ENCODE measurements around the gene CD55. TPM values are rescaled to one million over a fixed set of nuclear protein-coding genes. Genes with fewer than 3 reads are reported as not detected.

Gene CD55
- total RNA-seq, 1 experiment from 2014 or later = 38.0 TPM

- in situ Hi-C loops (cut with HindIII; ENCODE audit: low pct_unique_long_range_greater_than_20kb, low sequenced_read_pairs) = no loop called here
- no peak for DNase-seq (ENCODE audit: low read depth)
Observed at GRCh38 chr1:207344221-207344620, 22.7 kb downstream of the CD55 start.

DNA sequence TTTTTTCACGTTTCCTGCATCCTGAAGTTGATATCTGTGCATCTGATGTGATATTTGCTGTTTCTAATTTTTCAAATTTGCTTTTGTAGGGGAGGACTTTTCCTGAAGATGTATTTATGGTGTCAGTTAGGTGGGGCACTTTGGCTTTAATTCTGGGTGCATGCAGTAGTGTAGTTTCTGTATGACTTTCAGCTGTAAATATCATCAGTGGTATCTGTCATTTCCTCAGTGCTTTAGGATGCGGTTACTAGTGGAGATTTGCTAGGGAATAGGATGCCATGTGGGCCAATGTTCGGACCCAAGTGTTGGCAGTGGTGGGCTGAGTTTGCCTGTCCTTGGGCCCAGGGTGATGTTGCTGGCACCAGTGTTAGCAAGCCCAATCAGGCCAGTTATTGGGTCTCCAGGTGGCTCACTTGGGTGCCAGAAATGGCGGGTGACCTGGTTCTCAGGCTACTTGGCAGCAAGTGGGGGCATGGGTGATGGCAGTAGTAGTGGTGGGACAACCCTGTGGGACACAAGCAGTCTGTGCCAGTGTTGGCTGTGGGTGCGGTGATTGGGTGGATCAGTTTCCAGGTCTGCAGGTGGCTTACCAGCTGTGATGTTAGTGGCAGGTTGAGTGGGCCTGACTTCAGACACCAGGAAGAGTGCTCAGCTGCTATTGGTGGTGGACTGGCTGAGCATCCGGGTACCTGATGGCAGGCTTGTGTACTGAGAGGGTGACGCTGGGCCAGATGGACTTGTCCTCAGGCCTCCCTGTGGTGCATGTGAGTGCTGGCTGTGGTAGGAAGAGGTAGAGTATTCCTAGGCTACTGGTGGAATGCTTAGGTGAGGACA, 24.4 kb downstream of the CD55 start:
- no peak for DNase-seq (ENCODE audit: low read depth)
- in situ Hi-C loops (cut with HindIII; ENCODE audit: low pct_unique_long_range_greater_than_20kb, low sequenced_read_pairs) = no loop called here

DNA sequence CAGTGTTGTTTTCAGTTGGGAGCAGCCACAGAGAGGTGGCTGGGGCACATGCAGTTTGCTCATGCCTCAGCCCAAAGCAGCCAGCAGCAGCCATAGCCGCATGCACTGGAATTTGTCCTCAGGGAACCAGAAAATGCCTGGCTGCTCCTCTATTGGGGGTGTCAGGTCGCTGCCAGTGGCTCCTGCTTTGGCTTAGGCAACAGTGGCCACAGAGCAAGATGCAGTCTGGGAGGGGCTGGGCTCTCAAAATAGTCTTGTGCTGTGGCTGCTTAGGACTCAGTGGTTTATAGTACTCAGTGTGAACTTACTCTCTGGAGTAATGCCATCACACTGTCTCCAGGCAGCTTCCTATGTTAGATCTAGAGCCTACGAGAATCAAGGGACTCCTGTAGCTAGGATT, 25.0 kb downstream of the CD55 start:
- DNase-seq (ENCODE audit: low read depth) = no peak
- in situ Hi-C loops (cut with HindIII; ENCODE audit: low pct_unique_long_range_greater_than_20kb, low sequenced_read_pairs) = no loop called here

DNA sequence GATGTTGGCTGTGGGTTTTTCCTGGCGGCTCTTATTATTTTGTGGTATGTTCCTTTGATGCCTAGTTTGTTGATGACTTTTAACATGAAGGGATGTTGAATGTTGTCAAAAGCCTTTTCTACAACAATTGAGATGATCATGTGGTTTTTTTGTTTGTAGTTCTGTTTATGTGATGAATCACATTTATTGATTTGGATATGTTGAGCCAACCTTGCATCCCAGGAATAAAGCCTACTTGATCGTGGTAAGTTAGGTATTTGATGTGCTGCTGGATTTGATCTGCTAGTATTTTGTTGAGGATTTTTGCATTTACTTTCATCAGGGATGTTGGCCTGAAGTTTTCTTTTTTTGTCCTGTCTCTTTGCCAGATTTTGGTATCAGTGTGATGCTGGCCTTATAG, 28.5 kb downstream of the CD55 start:
- no peak for DNase-seq (ENCODE audit: low read depth)
- in situ Hi-C loops (cut with HindIII; ENCODE audit: low pct_unique_long_range_greater_than_20kb, low sequenced_read_pairs) = no loop called here

DNA sequence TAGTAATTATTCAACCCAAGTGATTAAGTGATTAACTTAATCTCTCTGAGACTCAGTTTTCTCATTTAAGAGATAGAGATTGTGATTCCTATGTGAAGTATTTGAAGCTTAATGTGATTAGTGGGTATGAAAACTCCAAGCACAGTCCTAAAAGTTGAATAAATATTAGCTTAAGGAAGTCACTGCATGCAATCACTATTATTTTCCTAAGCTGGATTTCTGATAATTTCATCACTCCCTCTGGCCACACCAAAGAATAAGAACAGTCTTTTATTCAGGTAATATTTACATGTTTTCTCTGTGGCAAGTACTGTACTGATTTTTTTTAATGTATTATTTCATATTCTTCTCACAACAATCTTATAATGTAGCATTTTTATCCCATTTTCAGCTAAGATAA, 31.1 kb downstream of the CD55 start:
- no peak for DNase-seq (ENCODE audit: low read depth)
- in situ Hi-C loops (cut with HindIII; ENCODE audit: low pct_unique_long_range_greater_than_20kb, low sequenced_read_pairs) = no loop called here

- in situ Hi-C loops (cut with HindIII; ENCODE audit: low pct_unique_long_range_greater_than_20kb, low sequenced_read_pairs) = no loop called here
Observed at GRCh38 chr1:207355060-207355459, 33.6 kb downstream of the CD55 start.

DNA sequence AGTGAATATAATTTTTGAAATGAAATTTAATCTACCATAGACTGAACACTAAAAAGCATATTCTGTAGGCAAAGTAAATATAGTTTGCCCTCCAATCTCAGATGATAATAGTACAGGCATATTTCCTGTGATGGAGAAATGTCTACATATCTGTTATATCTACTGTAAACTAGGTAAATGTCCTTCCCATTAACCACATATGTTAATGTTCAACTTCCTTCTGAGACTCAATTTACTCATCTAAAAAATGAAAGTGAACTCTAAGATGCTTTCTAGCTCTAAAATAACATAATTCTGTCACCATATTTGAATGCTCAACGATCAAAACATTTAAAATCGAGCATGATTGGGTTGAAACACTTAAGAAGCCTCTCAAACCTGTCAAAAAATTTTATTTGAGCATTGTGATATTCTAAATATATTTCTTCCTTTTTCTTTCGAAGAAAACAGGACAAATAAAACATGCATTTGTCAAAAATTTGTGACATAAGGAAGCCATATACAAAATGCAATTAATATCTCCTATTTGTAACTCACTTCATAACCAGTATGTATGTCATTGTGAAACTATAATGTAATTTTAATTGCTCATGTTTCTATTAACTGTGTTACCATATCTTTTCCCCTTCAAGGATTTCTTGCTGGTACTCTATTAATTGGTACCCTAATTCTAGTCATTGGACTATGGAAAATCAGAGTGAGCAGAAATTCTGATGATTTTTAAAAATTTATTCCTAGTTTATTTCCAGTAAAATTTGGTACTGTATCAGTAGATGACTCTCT, 34.2 kb downstream of the CD55 start:
- DNase-seq (ENCODE audit: low read depth) = no peak
- in situ Hi-C loops (cut with HindIII; ENCODE audit: low pct_unique_long_range_greater_than_20kb, low sequenced_read_pairs) = no loop called here

More at GRCh38 chr1:207355060-207355459, 33.6 kb downstream of the CD55 start:
- no peak for DNase-seq (ENCODE audit: low read depth)

- DNase-seq (ENCODE audit: low read depth) = no peak
- in situ Hi-C loops (cut with HindIII; ENCODE audit: low pct_unique_long_range_greater_than_20kb, low sequenced_read_pairs) = no loop called here
Observed at GRCh38 chr1:207361029-207361428, 39.6 kb downstream of the CD55 start.

- DNase-seq (ENCODE audit: low read depth) = peak; percentile 18
- in situ Hi-C loops (cut with HindIII; ENCODE audit: low pct_unique_long_range_greater_than_20kb, low sequenced_read_pairs) = no loop called here
Observed at GRCh38 chr1:207361889-207362288, 40.4 kb downstream of the CD55 start.

- in situ Hi-C loops (cut with HindIII; ENCODE audit: low pct_unique_long_range_greater_than_20kb, low sequenced_read_pairs) = no loop called here
- DNase-seq (ENCODE audit: low read depth) = no peak
Observed at GRCh38 chr1:207362962-207363860, 41.7 kb downstream of the CD55 start.

GRCh38 chr1:207363871-207364270, 42.4 kb downstream of the CD55 start:
- in situ Hi-C loops (cut with HindIII; ENCODE audit: low pct_unique_long_range_greater_than_20kb, low sequenced_read_pairs) = no loop called here
- no peak for DNase-seq (ENCODE audit: low read depth)

GRCh38 chr1:207364614-207365013, 43.1 kb downstream of the CD55 start:
- DNase-seq (ENCODE audit: low read depth) = no peak
- in situ Hi-C loops (cut with HindIII; ENCODE audit: low pct_unique_long_range_greater_than_20kb, low sequenced_read_pairs) = no loop called here

DNA sequence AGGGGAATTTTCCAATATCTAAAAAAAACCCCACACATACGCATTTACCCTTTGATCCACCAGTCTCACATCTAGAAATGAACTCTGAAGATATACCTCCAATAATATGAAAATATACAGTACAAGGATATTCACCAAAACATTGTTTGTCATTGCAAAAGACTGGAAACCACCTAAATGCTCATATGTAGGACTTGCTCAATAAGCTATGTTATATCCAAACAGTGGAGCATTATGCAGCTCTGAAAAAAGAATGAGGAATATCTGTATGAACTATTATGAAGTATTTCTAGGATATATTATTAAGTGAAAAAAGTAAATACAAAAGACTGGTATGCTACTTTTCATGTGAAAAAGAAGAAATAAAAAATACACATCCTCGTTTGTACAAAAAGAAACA, 43.6 kb downstream of the CD55 start:
- DNase-seq (ENCODE audit: low read depth) = no peak
- in situ Hi-C loops (cut with HindIII; ENCODE audit: low pct_unique_long_range_greater_than_20kb, low sequenced_read_pairs) = no loop called here

DNA sequence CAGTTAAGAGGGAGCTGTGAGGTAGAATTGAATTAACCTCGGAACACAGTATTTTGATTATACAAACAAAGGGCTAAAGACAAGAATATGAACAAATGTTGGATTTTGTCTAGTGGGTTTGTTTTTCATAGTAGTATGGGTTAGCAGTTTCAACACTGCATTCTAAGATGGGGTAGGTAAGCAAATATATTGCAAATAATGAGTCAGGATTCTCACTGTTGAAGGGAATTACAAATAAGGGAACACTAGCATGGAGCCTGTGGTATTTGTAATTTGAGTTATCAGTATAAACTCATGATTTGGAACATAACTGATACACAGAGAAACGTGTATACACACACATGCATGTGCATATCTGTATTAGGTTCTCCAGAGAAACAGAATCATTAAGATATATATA, 44.5 kb downstream of the CD55 start:
- in situ Hi-C loops (cut with HindIII; ENCODE audit: low pct_unique_long_range_greater_than_20kb, low sequenced_read_pairs) = no loop called here

DNA sequence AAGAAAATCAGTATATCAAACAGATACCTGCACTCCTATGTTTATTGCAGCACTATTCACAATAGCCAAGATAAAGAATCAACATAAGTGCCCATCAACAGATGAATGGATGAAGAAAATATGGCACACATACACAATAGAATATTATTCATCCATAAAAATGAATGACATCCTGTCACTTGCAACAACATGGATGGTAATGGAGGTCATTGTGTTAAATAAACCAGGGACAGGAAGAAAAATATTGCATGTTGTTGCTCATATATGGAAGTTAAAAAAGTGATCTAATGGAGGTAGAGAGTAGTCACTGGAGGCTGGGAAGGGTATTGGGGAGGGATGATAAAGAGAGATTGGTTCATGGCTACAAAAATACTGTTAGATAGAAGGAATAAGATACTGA, 67.2 kb downstream of the CD55 start:
- in situ Hi-C loops (cut with HindIII; ENCODE audit: low pct_unique_long_range_greater_than_20kb, low sequenced_read_pairs) = no loop called here
- no peak for DNase-seq (ENCODE audit: low read depth)

More for the DNA sequence above, 44.5 kb downstream of the CD55 start:
- no peak for DNase-seq (ENCODE audit: low read depth)

DNA sequence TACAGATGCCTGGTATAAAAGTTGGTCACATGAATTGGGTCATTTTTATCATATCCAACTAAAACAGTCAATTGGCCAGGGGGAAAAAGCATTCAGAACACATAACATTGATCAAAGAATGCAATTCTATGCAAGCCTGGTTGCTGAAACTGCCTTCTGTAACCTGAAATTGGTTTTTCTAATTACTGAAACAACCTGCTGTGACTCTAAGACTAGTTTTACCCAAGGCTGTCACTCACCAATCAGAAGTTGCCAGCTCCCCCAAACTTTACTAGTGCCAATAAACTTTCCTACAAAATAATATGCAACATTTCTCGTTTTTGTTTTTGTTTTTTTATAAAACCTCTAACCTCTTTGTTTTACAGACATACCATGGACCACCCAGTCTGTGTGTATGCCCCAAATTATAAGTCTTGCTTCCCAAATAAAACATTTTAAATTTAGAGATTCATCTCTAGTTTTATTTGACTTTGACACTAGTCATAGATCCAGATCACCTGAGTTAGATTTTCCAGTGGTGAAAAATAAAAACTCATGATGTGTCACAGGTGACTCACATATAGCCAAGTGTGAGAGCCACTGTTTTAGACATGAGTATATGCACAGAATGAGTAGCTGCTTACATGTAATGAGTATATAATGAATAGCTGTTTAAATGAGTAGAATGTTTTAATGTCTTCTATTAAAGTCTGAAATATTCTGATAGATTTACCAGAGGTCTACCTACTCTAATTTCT, 68.4 kb downstream of the CD55 start:
- DNase-seq (ENCODE audit: low read depth) = peak; percentile 36
- in situ Hi-C loops (cut with HindIII; ENCODE audit: low pct_unique_long_range_greater_than_20kb, low sequenced_read_pairs) = no loop called here

- in situ Hi-C loops (cut with HindIII; ENCODE audit: low pct_unique_long_range_greater_than_20kb, low sequenced_read_pairs) = no loop called here
- DNase-seq (ENCODE audit: low read depth) = peak; percentile 91
Observed at GRCh38 chr1:207393610-207394009, 72.1 kb downstream of the CD55 start.

DNA sequence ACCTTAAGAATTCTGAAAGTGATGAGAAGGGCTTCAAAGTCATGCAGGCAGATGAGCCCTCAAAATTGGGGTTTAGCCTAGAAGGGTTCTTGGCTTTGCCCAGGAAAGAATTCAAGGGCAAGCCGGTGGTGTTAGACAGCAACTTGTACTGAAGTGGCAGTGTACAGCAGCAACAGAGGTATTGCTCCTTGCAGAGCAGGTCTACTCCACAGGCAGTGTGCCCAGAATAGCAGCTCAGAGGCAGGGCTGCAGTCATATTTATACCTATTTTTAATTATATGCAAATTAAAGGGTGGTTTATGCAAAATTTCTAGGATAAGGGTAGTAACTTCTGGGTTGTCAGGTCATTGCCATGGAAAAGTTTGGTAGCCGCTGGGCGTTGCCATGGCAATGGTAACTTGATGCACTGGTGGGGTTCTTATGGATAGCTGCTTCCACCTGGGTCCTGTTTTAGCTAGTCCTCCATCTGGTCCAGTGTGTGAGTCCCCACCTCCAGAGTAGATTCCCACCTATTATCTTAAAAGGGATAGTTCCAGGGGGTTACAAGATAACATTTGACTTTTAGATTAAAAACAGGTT, 74.8 kb downstream of the CD55 start:
- in situ Hi-C loops (cut with HindIII; ENCODE audit: low pct_unique_long_range_greater_than_20kb, low sequenced_read_pairs) = no loop called here
- DNase-seq (ENCODE audit: low read depth) = no peak

Measured in Caki2 (cell line).